ENCODE results near the gene CACNA1I.

Gene CACNA1I

DNA sequence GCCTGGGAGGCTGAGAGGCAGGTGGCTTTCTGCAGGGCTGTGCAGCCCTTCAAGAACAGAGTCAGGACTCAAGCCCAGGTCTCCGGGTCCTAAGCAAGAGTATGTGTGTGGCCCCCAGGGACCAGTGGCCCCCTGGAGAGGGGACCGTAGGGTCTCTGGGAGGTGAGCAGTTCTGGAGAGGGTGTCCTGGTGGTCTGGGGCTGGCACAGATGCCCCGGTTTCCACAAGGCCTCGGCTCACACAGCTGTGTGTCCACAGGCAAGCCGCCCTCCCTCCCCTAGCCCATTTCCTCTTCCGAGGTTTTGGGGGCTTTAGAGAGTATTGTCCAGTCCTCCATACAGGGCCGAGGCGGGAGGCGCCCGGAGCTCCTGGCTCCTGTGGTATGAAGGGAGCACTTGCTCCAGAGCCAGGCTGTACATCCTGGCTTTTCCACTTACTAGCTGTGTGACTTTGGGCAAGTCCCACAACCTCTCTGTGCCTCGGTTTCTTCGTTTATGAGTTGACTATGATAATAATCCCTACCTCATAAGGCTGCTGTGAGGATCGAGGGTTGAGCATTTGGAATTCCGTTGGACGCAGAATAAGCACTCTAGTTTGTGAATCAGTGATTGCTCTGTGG lies 34.6 kb upstream of the CACNA1I start:
- no peak for DNase-seq (ENCODE audit: low spot score)

DNA sequence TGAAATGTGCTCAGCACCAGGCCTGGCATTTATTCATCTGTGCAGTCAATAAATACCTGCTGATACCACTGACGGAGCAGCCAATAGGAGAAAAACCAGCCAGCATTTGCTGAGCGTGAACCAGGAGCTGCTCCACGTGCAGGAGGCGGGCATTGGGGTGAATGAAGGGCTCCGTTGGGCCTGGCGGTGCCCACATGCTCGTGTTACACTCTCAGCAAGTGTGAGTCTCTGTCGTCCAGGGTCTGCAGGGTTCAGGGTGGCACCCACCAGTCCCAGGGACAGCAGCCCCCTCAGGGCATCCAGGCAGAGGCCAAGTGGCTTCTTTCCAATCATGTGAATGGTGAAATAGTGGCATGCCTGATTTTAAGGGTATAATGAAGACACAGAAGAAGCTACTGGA lies 33.8 kb upstream of the CACNA1I start:
- no peak for DNase-seq (ENCODE audit: low spot score)

DNA sequence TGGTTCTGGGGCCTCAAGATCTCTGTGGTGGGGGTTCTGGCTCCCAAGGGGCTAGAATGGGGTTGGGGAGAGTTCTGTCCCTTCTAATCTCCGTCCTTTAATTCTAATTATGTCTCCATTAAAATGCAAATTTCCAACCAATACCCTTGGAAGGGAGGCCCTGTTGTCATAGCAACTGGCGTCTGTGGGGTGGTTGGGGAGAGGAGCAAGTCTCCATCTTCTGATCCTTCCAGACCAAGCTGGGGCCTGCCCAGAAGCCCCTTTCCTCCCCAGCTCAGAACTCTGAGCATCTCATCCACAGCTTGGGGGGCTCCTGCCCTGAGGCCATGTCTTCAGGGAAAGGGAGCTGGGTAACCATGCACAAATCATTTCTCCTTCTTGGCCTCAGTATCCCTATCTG lies 32.6 kb upstream of the CACNA1I start:
- DNase-seq (ENCODE audit: low spot score) = no peak

GRCh38 chr22:39543095-39543494 lies 27.5 kb upstream of the CACNA1I start:
- DNase-seq (ENCODE audit: low spot score) = peak; percentile 35

DNA sequence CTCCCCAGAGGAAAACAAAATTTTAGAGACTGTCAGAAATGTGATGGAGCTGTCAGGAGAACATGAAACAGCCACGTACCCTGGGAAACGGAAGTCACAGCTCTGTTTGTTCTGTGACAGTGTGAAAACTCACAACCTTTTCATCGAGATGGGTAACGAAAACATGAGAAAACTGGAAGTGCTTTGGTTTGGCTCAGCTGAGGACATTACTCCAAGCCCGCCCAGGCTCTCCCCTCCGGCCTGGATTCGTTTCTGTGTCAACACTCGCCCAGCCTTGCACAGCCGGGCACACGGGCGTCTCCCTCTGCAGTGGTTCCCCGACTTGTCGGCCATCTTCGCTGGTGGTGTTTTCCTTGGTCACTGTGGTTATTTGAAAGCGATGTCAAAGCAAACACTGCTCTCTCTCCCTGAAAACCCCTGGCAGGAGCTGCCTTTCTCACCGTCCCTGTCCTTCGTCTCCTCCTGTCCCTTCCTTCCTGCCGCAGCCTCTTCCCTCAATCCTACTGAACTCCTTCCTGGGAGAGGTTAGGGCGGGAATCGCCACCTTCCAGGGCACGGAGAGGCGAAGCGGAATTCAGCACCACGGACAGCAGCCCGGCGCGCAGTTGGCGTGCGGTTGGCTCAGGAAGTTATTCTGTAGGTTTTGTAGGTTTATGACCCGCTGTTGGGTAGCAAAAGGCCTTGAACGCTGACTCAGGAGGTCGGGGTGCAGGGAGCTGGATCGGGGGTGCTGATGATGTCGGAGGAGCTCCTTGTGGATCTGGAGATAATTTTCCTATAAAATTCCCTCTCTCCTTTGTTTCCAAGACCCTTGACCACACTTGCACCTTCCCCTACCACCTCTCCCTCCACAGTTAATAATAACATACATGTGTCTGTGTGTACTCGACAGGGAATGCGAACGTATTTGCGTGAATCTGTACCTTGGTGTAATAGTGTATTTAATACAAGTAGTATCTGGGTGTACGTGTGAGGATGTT lies 24.9 kb upstream of the CACNA1I start:
- peak; percentile 26 for DNase-seq (ENCODE audit: low spot score)

- no peak for DNase-seq (ENCODE audit: low spot score)
These were observed 23.5 kb upstream of the CACNA1I start for GRCh38 chr22:39546889-39547586.

DNA sequence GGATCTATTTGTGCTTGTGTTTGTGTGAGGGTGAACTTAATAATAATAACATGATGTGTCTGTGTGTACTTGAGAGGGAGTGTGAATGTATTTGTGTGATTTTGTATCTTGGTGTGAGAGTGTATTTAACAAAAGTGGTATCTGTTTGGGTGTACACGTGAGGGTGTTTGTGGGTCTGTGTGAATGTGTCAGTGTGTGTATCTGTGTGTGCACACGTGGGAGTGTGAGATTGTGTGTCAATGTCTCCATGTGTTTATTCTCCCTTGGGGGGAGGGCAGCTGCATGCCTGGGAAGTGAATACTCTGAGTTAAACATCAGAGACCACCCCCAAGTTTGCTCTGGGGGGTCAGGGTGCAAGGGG lies 23.0 kb upstream of the CACNA1I start:
- no peak for DNase-seq (ENCODE audit: low spot score)

- no peak for DNase-seq (ENCODE audit: low spot score)
These were observed 17.1 kb upstream of the CACNA1I start for GRCh38 chr22:39553429-39553828.

DNA sequence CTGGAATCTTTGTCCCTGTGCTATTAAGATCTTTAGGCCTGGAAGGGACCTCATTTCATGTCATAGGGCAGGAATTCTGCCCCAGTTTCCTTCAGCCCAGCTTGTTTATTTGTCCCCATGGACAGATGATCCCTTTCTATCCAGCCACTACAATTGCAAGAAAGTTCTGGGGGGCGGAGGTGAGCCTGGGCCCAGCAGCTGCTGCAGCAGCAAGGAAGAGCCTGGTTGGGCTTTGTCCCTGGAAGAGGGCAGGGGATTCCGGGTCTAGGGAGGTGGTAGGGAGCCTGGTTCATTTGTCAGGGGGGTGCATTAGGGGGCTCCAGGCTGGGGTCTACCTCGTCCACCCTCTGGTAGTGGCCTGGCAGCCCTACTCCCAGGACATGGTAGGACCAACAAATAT lies 16.4 kb upstream of the CACNA1I start:
- DNase-seq (ENCODE audit: low spot score) = no peak

GRCh38 chr22:39556970-39557841 lies 13.3 kb upstream of the CACNA1I start:
- no peak for DNase-seq (ENCODE audit: low spot score)

DNA sequence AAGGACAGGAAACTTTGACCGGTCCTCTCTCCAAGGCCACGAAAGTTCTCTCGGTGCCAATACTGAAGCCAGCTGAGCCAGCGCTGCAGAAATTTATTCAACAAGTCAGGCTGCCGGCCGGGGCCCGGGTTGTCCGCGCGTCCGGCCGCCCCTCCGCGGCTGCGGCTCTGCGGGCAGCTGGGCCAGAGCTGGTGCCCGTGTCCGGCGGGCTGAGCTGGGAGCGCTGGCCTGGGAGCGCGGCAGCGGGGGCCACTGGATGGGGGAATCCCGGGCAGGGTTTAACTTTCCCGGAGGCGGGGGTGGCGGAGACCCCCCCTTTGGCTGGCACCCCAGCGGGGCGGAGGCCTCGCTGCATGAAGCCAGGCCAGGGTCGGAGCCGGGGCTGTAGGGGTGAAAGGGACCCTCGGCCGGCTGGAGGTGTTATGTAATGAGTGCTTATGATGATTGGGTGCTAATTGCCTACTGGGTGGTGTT lies 12.3 kb upstream of the CACNA1I start:
- no peak for DNase-seq (ENCODE audit: low spot score)

- DNase-seq (ENCODE audit: low spot score) = no peak
These were observed 11.6 kb upstream of the CACNA1I start for GRCh38 chr22:39558950-39559349.

DNA sequence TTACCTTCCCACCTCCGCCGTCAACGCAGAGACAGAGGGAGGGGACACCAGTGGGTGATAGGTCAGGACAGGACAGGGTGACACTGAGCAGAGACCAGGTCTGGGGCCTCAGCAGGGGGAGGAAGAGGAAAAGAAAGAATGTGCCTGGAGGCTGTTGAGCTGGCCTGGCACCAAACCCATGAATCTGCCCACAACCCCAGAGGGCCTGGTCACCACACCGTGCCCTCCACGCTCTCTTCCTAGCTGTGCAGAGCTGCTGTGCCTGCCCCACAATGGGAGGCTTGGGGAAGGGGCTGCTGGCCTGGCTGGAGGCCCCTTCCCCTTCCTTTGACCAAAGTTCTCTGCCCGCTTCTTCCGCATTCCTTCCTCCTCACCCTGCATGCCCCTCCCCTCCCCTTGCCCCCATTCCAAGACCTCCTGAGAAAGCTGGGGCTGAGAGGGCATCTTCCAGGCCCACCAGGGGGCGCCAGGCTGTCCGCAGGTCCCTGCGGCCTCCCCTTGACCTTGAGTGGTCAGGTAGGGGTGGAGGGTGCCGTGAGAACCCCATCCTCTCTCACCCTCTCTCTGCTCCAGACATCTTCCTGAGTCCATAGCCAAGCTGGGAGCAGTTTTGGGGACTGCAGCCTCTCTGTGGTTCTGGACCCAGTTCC lies 11.0 kb upstream of the CACNA1I start:
- DNase-seq (ENCODE audit: low spot score) = no peak

DNA sequence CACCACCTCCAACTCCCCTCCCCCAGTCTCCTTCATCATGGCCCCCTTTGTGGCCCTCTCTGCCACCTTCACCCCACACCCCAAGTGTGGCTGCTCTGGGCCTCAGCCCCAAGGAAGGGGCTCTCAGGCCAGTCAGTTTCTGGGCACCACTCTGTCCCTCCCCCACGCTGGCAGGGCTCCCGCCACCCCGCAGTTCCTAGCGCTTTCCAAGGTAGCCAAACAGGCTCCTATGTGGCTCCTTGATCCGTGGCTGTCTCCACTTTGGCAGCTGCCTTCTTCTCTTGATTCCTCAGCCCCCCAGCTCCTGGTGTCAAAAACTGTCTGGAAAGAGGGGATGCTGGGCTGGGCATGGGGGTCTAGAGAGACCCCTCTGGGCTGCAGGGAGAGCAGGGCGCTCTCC lies 10.4 kb upstream of the CACNA1I start:
- no peak for DNase-seq (ENCODE audit: low spot score)

DNA sequence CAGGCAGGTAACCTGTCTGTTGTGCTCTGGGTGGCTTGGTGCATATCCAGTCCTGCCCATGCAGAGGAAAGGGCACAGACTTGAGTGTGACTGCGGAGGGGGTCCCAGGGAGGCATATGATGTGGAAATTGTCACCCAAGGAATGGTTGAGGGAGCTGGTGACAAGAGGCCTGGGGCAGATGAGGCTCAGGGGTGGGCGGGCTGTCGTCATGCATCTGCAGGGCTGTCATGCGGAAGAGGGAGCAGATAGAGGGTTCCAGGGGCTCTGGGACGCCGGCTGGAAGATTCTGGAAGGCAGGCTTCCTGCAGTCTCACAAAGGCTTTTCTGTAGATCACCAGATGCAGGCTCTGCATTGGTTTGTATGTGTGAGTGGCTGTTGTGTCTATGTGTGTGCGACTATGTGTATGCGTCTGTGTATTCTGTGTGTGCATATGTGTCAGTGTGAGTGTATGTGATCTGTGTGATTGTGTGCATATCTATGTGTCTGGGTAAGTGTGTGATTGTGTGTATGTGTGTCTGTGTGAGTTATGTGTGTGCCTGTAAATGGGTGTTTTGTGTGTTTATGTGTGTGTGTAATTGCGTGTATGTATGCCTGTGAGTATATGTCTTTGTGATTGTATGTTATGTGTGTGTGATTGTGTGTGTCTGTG lies 7.6 kb upstream of the CACNA1I start:
- DNase-seq (ENCODE audit: low spot score) = no peak

GRCh38 chr22:39563571-39564428 lies 6.8 kb upstream of the CACNA1I start:
- DNase-seq (ENCODE audit: low spot score) = no peak

DNA sequence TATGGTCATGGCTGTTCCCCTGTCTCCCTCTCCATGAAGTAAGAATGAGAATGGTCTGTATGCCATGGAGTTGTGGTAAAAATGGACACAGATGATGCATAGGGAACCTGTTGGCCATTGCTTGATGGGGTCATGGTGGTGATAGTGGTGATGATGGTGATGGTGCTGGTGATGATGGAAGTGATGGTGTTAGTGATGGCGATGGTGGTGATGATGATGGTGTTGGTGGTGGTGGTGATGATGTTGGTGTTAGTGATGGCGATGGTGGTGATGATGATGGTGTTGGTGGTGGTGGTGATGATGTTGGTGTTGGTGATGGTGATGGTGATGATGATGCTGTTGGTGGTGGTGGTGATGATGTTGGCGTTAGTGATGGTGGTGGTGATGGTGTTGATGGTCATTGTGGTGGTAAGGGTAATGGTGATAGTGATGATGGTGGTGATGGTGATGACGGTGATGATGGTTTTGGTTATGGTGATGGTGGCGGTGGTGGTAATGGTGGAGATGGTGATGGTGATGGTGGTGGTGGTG lies 5.1 kb upstream of the CACNA1I start:
- no peak for DNase-seq (ENCODE audit: low spot score)

- no peak for DNase-seq (ENCODE audit: low spot score)
These were observed 3.2 kb upstream of the CACNA1I start for GRCh38 chr22:39567135-39567946.

Measured in kidney capillary endothelial cell (primary cell).